ENCODE data around the gene RNU6-8. TPM values are rescaled to one million over a fixed set of nuclear protein-coding genes. Genes with fewer than 3 reads are reported as not detected.

RNU6-8 gene
- total RNA-seq, 1 experiment from 2014 or later = not detected

GRCh38 chr14:32206552-32206951, 3.5 kb upstream of the RNU6-8 start:
- Mint-ChIP-seq H3K27me3 (ENCODE audit: low read depth) (peaks cover 15% of the 10 kb centered on the region), H3K4me1 (peaks cover 17% of the 10 kb centered on the region), H3K36me3 (no peaks in the 10 kb centered on the region), H3K27ac (no peak overlapping the region), H3K9me3 (no peaks in the 10 kb centered on the region), H3K4me3 (no peak overlapping the region)
- DNase-seq (ENCODE audit: low spot score) = no peak
- TF ChIP-seq ZNF423 (CRISPR knock-in tag; IDR thresholded peaks at IDR 0.05) (no peak), HMGXB4 (CRISPR knock-in tag; IDR thresholded peaks at IDR 0.05) (no peak), FOXK1 (CRISPR knock-in tag; IDR thresholded peaks at IDR 0.05) (no peak), KAT7 (CRISPR knock-in tag; IDR thresholded peaks at IDR 0.05; ENCODE audit: borderline replicate concordance) (no peak), SP1 (CRISPR knock-in tag; conservative IDR thresholded peaks at IDR 0.05) (no peak), CDX4 (CRISPR knock-in tag; IDR thresholded peaks at IDR 0.05; ENCODE audit: borderline replicate concordance) (no peak), ARID4B (CRISPR knock-in tag; IDR thresholded peaks at IDR 0.05; ENCODE audit: borderline replicate concordance) (no peak), RORB (CRISPR knock-in tag; IDR thresholded peaks at IDR 0.05) (no peak), ZBTB21 (CRISPR knock-in tag; IDR thresholded peaks at IDR 0.05; ENCODE audit: borderline replicate concordance) (no peak), ESRRA (CRISPR knock-in tag; IDR thresholded peaks at IDR 0.05; ENCODE audit: borderline replicate concordance) (no peak), HMGA2 (CRISPR knock-in tag; IDR thresholded peaks at IDR 0.05) (no peak), ZNF532 (CRISPR knock-in tag; IDR thresholded peaks at IDR 0.05; ENCODE audit: borderline replicate concordance) (no peak), NFATC4 (CRISPR knock-in tag; IDR thresholded peaks at IDR 0.05) (no peak), IRF2 (CRISPR knock-in tag; IDR thresholded peaks at IDR 0.05; ENCODE audit: borderline replicate concordance, low read depth) (no peak), MXD4 (CRISPR knock-in tag; IDR thresholded peaks at IDR 0.05; ENCODE audit: borderline replicate concordance) (no peak), CREM (CRISPR knock-in tag; IDR thresholded peaks at IDR 0.05) (no peak), ETV6 (CRISPR knock-in tag; IDR thresholded peaks at IDR 0.05) (no peak), FOXJ3 (CRISPR knock-in tag; IDR thresholded peaks at IDR 0.05; ENCODE audit: borderline replicate concordance) (no peak)
- POLR2A ChIA-PET = no interaction called here
- CTCF ChIA-PET = interaction anchor here (0.6 to 1.0 kb wide), 2 partner anchors 133 to 354 kb away, joined by 3 to 4 read pairs; no protein-coding TSS in a partner anchor
- no peak for ATAC-seq

Data from WTC11 (cell line).